Measurements from ENCODE around the gene PNRC1.

PNRC1 gene

GRCh38 chr6:89045576-89045975, 35.0 kb upstream of the PNRC1 start:
- TF ChIP-seq CTCF (IDR thresholded peaks at IDR 0.05; ENCODE audit: unreplicated experiment in 3 of 3): no peak
- H3K9me3 Mint-ChIP-seq: no peaks in the 10 kb centered on the region
- no peak overlapping the region for H3K27ac Mint-ChIP-seq
- H3K36me3 Mint-ChIP-seq (ENCODE audit: low read depth): no peaks in the 10 kb centered on the region
- no peaks in the 10 kb centered on the region for H3K27me3 Mint-ChIP-seq (ENCODE audit: low read depth)
- peaks cover 29% of the 10 kb centered on the region for H3K4me1 Mint-ChIP-seq
- H3K4me3 Mint-ChIP-seq: no peak overlapping the region

GRCh38 chr6:89047473-89047872, 33.1 kb upstream of the PNRC1 start:
- Mint-ChIP-seq H3K27me3 (ENCODE audit: low read depth) (peaks cover 3% of the 10 kb centered on the region), H3K36me3 (ENCODE audit: low read depth) (no peaks in the 10 kb centered on the region), H3K4me3 (no peak overlapping the region), H3K4me1 (peaks cover 25% of the 10 kb centered on the region), H3K9me3 (no peaks in the 10 kb centered on the region), H3K27ac (peak overlapping the region; percentile 15 to 83 (median 68))
- no peak for TF ChIP-seq CTCF (IDR thresholded peaks at IDR 0.05; ENCODE audit: unreplicated experiment in 3 of 3)

GRCh38 chr6:89048288-89048923, 32.1 kb upstream of the PNRC1 start:
- TF ChIP-seq CTCF (IDR thresholded peaks at IDR 0.05; ENCODE audit: unreplicated experiment in 3 of 3): no peak
- Mint-ChIP-seq H3K36me3 (ENCODE audit: low read depth) (no peaks in the 10 kb centered on the region), H3K4me1 (peaks cover 25% of the 10 kb centered on the region), H3K4me3 (no peak overlapping the region), H3K9me3 (no peaks in the 10 kb centered on the region), H3K27me3 (ENCODE audit: low read depth) (peaks cover 3% of the 10 kb centered on the region), H3K27ac (peak overlapping the region in 1 of 3 experiments; percentile 42)

- peak overlapping the region in 2 of 3 experiments; percentile 13 to 42 for H3K27ac Mint-ChIP-seq
- H3K4me3 Mint-ChIP-seq: no peak overlapping the region
- peaks cover 25% of the 10 kb centered on the region for H3K4me1 Mint-ChIP-seq
- no peak for TF ChIP-seq CTCF (IDR thresholded peaks at IDR 0.05; ENCODE audit: unreplicated experiment in 3 of 3)
- H3K27me3 Mint-ChIP-seq (ENCODE audit: low read depth): peaks cover 3% of the 10 kb centered on the region
- H3K36me3 Mint-ChIP-seq (ENCODE audit: low read depth): no peaks in the 10 kb centered on the region
- H3K9me3 Mint-ChIP-seq: no peaks in the 10 kb centered on the region
Measured at GRCh38 chr6:89048985-89049384, 31.6 kb upstream of the PNRC1 start.

GRCh38 chr6:89050155-89050554, 30.4 kb upstream of the PNRC1 start:
- Mint-ChIP-seq H3K4me3 (no peak overlapping the region), H3K9me3 (no peaks in the 10 kb centered on the region), H3K4me1 (peaks cover 25% of the 10 kb centered on the region), H3K36me3 (ENCODE audit: low read depth) (no peaks in the 10 kb centered on the region), H3K27ac (no peak overlapping the region), H3K27me3 (ENCODE audit: low read depth) (peaks cover 3% of the 10 kb centered on the region)
- TF ChIP-seq CTCF (IDR thresholded peaks at IDR 0.05; ENCODE audit: unreplicated experiment in 3 of 3): no peak

GRCh38 chr6:89050697-89051096, 29.9 kb upstream of the PNRC1 start:
- H3K4me3 Mint-ChIP-seq: no peak overlapping the region
- H3K27ac Mint-ChIP-seq: no peak overlapping the region
- H3K9me3 Mint-ChIP-seq: no peaks in the 10 kb centered on the region
- peaks cover 3% of the 10 kb centered on the region for H3K27me3 Mint-ChIP-seq (ENCODE audit: low read depth)
- no peak for TF ChIP-seq CTCF (IDR thresholded peaks at IDR 0.05; ENCODE audit: unreplicated experiment in 3 of 3)
- H3K4me1 Mint-ChIP-seq: peaks cover 25% of the 10 kb centered on the region
- no peaks in the 10 kb centered on the region for H3K36me3 Mint-ChIP-seq (ENCODE audit: low read depth)
